Urothelium cell line (cell line): Measurements from ENCODE around the gene OR2D3.
A peak's percentile ranks its signal among the peaks of the same experiment; 100 is the strongest.
"Not testable (repeated sequence)": the region's sequence is repeated elsewhere in the genome, so short reads cannot be mapped to it uniquely, and the experiment has no call there.

Experiments
- DNase-seq: peaks from one replicate; pipeline ENCODE4 v3.0.0; 2011; ENCODE audit warnings: low spot score, mixed read lengths
- FAIRE-seq: peaks from 2 replicates; lab custom pipeline; 2011; peaks lifted over from hg19 to GRCh38; lab: Jason Lieb, UNC

Gene OR2D3

GRCh38 chr11:6926208-6927029 lies 5.6 kb downstream of the OR2D3 start, which contains the start of gene ZNF215:
TSS of gene ZNF215 (plus strand) at chr11:6926426. CDS start at chr11:6932273, 5,847 bp downstream.
- FAIRE-seq (no peak), DNase-seq (peak; percentile 90)

GRCh38 chr11:6927030-6927617 lies 6.3 kb downstream of the OR2D3 start:
- DNase-seq (peak; percentile 5), FAIRE-seq (peak; percentile 5)

- DNase-seq = no peak
- FAIRE-seq = no peak
These were observed 8.1 kb downstream of the OR2D3 start for GRCh38 chr11:6928916-6929315.

GRCh38 chr11:6931146-6931713 lies 10.4 kb downstream of the OR2D3 start:
- no peak for FAIRE-seq
- DNase-seq = no peak

GRCh38 chr11:6932145-6932544 lies 11.3 kb downstream of the OR2D3 start:
- FAIRE-seq (no peak), DNase-seq (no peak)

GRCh38 chr11:6941970-6942369 lies 21.2 kb downstream of the OR2D3 start:
- DNase-seq = no peak
- no peak for FAIRE-seq

- no peak for DNase-seq
- no peak for FAIRE-seq
These were observed 22.3 kb downstream of the OR2D3 start for GRCh38 chr11:6943131-6943530.

GRCh38 chr11:6954248-6954647 lies 33.4 kb downstream of the OR2D3 start:
- not testable (repeated sequence) for DNase-seq, FAIRE-seq

- FAIRE-seq (no peak), DNase-seq (no peak)
These were observed 41.3 kb downstream of the OR2D3 start for GRCh38 chr11:6962141-6962540.

- FAIRE-seq = no peak
- no peak for DNase-seq
These were observed 41.9 kb downstream of the OR2D3 start for GRCh38 chr11:6962673-6963072.

- DNase-seq = no peak
- FAIRE-seq = no peak
These were observed 48.0 kb downstream of the OR2D3 start for GRCh38 chr11:6968816-6969215.

GRCh38 chr11:6969854-6970253 lies 49.1 kb downstream of the OR2D3 start:
- FAIRE-seq, DNase-seq: not testable (repeated sequence)
